ENCODE measurements around the gene MCHR1.
A peak's percentile ranks its signal among the peaks of the same experiment; 100 is the strongest.
"Not testable (repeated sequence)": the region's sequence is repeated elsewhere in the genome, so short reads cannot be mapped to it uniquely, and the experiment has no call there.

The MCHR1 gene

DNA sequence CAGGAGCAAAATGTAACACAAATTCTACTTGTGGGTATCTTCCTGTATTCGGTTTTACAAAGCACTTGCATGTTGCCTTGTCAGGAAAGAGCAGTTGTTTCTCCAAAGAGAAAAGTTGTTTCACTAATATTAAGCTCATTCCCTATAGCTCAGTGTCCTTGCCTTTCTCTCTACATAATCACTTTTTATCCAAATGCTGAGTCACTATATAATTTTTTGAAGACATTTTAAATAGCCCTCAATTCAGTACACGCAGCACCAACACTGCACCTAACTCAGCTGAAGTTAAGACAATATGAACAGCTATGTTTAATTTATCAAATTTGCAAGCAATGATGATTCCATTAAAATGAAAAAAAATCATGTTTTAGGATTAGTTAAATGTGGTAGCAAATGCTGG lies 28.2 kb upstream of the MCHR1 start:
- no peak for ATAC-seq

DNA sequence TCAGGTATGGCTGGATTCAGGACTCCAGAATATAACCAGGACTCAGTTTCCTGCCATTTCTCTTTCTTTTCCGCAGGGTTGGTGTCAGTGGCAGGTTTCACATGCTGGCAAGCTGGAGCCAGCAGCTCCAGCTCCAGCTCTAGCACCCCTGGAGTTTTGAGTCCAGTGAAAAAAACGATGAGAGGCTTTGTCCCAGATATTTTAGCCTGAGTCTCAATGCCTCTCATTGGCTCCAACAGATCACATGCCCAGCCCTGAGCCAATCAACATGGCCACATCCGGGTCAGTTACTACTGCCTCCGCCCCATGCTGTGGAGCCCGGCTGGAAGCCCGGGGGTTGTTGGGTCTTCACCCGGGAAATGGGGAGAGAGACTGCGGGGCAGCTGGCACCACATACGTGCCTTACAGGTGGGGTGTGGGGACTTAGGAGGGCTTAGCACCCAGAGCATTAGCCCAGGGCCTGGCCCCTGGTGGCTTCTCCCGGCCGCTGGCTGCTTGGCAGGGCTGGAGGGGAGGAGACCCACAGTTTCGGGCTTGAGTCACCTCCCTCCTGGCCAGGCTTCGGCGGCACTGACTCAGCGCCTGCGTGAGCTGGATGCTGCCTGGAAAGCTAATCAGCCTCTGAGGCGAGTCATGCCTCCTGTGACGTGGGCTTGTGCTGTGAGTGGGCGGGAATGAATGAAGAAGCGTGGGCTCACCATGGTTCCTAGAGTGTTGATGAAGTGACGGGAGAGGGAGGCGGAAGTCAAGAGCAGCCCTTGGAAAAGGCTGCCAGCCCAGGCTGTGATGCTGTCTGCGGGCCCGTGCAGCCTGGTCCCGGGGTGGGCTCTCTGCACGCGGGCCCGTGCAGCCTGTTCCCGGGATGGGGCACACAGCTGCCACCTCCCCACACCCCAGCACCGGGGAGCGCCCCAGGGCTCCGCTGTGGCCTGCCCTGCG lies 27.5 kb upstream of the MCHR1 start:
- peak; percentile 70 to 87 for DNase-seq
- Mint-ChIP-seq H3K4me1 (peaks cover 21% of the 10 kb centered on the region), H3K9me3 (no peaks in the 10 kb centered on the region)

More for the DNA sequence above, 28.2 kb upstream of the MCHR1 start:
- H3K9me3 Mint-ChIP-seq, result no peaks in the 10 kb centered on the region
- H3K4me1 Mint-ChIP-seq, result peaks cover 26% of the 10 kb centered on the region
- no peak overlapping the region for H3K4me3 Mint-ChIP-seq
- no peaks in the 10 kb centered on the region for H3K27me3 Mint-ChIP-seq
- no peak for DNase-seq
- no peak overlapping the region for H3K27ac Mint-ChIP-seq

DNA sequence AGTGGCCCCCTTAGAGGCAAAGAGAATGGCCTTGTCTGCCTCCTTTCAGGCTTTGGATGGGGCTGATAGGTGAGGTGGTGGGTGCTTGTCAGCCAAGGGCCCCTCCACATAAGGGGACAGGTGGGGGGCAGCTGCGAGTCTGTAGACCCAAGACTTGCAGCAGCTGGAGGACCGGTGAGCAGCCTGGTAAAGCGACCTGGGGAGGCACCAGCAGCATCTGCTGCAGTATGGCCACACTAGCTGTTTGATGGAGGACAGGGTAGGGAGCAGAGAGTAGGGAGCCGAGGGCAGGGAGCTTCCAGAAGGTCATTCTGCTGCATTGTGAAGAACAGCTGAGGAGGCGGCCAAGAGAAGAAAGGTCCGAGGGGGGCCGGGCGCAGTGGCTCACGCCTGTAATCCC lies 25.9 kb upstream of the MCHR1 start:
- no peak for ATAC-seq
- H3K4me1 Mint-ChIP-seq, result peaks cover 21% of the 10 kb centered on the region
- no peak overlapping the region for H3K4me3 Mint-ChIP-seq

More for the DNA sequence above, 27.5 kb upstream of the MCHR1 start:
- no peaks in the 10 kb centered on the region for H3K27me3 Mint-ChIP-seq
- peak overlapping the region; percentile 59 to 62 for H3K4me3 Mint-ChIP-seq
- H3K27ac Mint-ChIP-seq, result peak overlapping the region; percentile 1 to 95
- ATAC-seq, result peak; percentile 99

DNA sequence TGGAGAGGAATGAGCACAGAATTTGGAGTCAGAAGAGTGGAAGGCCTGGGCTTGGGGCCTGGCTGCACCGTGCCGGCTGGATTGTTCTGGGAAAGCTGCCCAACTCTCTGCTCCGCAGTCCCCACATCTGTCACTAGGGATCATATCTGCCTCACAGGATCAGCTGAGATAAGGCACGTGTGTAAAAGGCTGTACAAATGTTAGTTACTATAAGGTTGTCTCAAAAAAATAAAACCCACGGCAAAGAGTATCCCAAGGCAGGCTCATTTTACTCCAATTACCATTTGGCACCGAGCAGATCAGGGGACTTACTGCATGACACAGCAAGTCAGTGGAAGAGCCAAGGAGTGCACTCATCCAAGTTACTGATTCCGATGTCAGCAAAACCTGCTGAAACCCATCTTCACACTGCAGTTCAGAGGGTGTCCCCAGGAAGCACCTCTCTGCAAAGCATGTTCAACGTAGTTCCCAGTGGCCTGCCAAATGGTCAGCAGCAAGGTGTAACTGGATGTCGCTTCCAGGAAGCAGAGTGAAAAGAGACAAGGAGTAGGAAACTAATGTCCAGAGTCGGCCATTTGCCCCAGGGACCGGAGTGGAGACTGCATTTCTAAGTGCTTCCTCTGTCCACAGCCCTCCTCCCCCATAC lies 24.6 kb upstream of the MCHR1 start:
- Mint-ChIP-seq H3K4me1 (peaks cover 21% of the 10 kb centered on the region), H3K4me3 (no peak overlapping the region), H3K9me3 (no peaks in the 10 kb centered on the region), H3K27ac (no peak overlapping the region), H3K27me3 (no peaks in the 10 kb centered on the region)
- DNase-seq (no peak), ATAC-seq (no peak)

More for the DNA sequence above, 25.9 kb upstream of the MCHR1 start:
- Mint-ChIP-seq H3K27me3 (no peaks in the 10 kb centered on the region), H3K9me3 (no peaks in the 10 kb centered on the region), H3K27ac (peak overlapping the region in 1 of 2 donors; percentile 35)
- DNase-seq, result no peak

DNA sequence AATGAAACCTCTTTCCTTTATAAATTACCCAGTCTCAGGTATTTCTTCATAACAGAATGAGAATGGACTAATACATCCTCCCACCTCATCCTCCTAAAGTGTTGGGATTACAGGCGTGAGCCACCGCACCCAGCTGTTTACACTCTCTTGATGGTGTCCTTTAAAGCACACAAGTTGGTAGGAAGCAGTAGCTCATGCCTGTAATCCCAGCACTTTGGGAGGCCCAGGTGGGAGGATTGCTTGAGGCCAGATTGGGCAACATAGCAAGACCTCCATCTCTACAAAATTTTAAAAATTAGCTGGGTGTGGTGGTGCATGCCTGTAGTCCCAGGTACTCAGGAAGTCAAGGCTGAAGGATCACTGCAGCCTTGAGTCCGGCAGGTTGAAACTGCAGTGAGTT lies 23.3 kb upstream of the MCHR1 start:
- not testable (repeated sequence) for H3K9me3 Mint-ChIP-seq, H3K27ac Mint-ChIP-seq, H3K4me3 Mint-ChIP-seq, DNase-seq, H3K27me3 Mint-ChIP-seq, ATAC-seq
- H3K4me1 Mint-ChIP-seq, result peaks cover 20% of the 10 kb centered on the region

DNA sequence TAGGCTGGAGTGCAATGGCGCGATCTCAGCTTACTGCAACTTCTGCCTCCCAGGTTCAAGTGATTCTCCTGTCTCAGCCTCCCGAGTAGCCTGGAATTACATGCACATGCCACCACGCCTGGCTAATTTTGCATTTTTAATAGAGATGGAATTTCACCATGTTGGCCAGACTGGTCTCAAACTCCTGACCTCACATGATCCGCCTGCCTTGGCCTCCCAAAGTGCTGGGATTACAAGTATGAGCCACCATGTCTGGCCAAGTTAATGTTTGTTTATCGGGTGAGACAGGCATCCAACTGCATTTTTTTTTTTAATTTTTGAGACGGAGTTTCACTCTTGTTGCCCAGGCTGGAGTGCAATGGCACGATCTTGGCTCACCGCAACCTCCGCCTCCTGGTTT lies 22.6 kb upstream of the MCHR1 start:
- ATAC-seq, DNase-seq, H3K4me3 Mint-ChIP-seq, H3K9me3 Mint-ChIP-seq, H3K27me3 Mint-ChIP-seq, H3K27ac Mint-ChIP-seq: not testable (repeated sequence)
- H3K4me1 Mint-ChIP-seq, result peaks cover 13% of the 10 kb centered on the region

DNA sequence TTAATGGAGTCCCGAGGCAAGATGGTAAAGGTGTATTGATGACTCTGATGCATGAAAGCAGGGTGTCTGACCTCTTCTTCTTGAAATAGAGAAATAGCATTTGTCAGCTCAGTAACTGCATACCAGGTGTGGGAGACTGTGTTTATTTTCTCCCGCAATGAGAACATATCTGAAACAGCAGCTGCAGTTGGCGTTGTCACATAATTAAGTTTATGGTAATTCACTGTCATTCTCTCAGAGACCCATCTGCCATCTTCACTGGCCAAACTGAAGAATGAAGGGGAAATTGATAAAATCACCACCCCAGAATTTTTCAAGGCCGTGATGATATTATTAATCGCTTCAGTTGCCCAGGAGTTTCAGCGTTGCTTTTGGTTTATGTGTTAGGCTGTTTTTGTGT lies 20.1 kb upstream of the MCHR1 start:
- Mint-ChIP-seq H3K27ac (no peak overlapping the region), H3K27me3 (no peaks in the 10 kb centered on the region), H3K4me3 (no peak overlapping the region), H3K4me1 (no peaks in the 10 kb centered on the region), H3K9me3 (no peaks in the 10 kb centered on the region)
- ATAC-seq (no peak), DNase-seq (no peak)

DNA sequence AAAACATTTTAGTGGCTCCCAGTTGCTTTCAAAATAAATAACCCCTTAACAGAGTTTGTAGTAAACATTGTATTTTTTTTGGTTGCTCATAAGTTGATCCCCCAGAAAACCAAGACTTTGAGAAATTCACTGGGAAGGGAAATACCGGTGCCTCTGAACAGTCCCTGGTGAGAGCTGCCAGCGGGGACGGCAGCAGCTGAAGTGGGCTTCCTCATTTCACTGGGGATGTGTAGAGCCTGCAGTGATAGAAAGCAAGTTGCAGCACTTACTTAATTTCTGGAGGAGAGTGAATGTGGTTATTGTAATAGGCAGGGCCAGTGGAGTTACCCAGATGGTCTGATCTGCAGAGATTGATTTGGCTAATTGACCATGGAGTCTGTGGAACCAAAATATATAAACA lies 18.6 kb upstream of the MCHR1 start:
- no peaks in the 10 kb centered on the region for H3K27me3 Mint-ChIP-seq
- DNase-seq (no peak), ATAC-seq (no peak)
- no peak overlapping the region for H3K27ac Mint-ChIP-seq
- no peaks in the 10 kb centered on the region for H3K4me1 Mint-ChIP-seq
- no peak overlapping the region for H3K4me3 Mint-ChIP-seq
- no peaks in the 10 kb centered on the region for H3K9me3 Mint-ChIP-seq

DNA sequence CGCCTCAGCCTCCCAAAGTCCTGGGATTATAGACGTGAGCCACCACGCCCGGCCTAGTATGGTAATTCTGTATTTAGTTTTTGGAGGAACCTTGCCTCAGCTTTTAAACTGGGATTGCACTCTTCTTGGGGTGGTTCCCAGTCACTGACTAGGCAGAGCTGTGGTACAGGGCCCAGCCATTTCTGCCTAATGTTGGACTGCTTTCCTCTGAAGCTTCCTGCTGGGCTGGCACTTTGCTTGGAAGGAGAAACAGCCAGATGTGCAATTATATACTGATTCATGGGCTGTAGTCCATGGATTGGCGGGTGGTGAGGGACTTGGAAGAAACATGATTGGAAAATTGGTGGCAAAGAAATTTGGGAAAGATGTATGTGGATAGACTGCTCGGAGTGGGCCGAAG lies 17.6 kb upstream of the MCHR1 start:
- Mint-ChIP-seq H3K4me3 (no peak overlapping the region), H3K27ac (no peak overlapping the region), H3K4me1 (no peaks in the 10 kb centered on the region), H3K9me3 (no peaks in the 10 kb centered on the region), H3K27me3 (no peaks in the 10 kb centered on the region)
- DNase-seq (no peak), ATAC-seq (no peak)

DNA sequence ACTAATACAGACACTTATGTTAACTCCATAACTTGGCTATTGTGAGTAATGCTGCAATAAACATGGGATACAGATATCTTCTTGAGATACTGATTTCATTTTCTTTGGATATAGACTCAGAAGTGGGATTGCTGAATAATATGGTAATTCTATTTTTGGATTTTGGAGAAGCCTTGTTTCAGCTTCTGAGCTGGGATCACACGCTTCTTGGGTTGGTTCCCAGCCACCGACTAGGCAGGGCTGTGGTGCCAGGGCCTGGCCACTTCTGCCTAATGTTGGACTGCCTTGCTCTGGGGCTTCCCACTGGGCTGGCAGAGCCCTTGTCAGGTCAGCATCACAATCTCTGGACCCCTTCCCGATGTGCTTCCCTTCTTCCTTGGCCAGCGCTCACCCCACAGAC lies 14.0 kb upstream of the MCHR1 start:
- Mint-ChIP-seq H3K27ac (peak overlapping the region in 1 of 2 donors; percentile 20), H3K4me1 (peaks cover 24% of the 10 kb centered on the region), H3K27me3 (no peaks in the 10 kb centered on the region), H3K9me3 (peaks cover 5 to 6% of the 10 kb centered on the region in 2 donors), H3K4me3 (no peak overlapping the region)
- no peak for ATAC-seq
- DNase-seq, result no peak

DNA sequence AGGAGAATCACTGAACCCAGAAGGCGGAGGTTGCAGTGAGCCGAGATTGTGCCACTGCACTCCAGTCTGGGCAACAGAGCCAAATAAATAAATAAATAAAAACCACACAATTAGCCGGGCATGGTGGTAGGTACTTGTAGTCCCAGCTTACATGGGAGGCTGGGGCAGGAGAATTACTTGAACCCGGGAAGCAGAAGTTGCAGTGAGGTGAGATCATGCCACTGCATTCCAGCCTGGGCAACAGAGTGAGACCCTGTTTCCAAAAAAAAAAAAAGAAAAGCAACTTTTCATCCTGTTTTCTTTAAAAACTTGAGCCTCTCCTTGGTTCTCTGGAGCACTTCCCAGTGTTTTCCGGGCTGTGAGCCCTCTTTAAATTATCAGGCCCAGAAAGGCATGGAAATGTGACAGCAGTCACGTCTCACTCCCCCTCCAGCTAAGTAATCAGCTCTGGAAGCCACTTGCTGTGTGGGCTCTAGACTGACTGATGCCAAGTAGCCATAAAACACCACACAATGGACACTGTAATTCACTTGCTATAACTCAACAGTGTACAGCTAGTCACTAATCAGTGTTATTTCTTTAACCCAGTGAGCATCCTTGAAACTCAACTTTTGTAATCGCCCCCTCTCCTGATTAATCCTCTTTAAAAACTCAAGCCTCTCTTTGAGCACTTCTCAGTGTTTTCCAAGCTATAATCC lies 13.0 kb upstream of the MCHR1 start:
- H3K27ac Mint-ChIP-seq, result no peak overlapping the region
- H3K4me3 Mint-ChIP-seq, result no peak overlapping the region
- ATAC-seq (no peak), DNase-seq (no peak)
- H3K9me3 Mint-ChIP-seq, result peaks cover 5 to 6% of the 10 kb centered on the region in 2 donors
- H3K4me1 Mint-ChIP-seq, result peaks cover 24% of the 10 kb centered on the region
- no peaks in the 10 kb centered on the region for H3K27me3 Mint-ChIP-seq

DNA sequence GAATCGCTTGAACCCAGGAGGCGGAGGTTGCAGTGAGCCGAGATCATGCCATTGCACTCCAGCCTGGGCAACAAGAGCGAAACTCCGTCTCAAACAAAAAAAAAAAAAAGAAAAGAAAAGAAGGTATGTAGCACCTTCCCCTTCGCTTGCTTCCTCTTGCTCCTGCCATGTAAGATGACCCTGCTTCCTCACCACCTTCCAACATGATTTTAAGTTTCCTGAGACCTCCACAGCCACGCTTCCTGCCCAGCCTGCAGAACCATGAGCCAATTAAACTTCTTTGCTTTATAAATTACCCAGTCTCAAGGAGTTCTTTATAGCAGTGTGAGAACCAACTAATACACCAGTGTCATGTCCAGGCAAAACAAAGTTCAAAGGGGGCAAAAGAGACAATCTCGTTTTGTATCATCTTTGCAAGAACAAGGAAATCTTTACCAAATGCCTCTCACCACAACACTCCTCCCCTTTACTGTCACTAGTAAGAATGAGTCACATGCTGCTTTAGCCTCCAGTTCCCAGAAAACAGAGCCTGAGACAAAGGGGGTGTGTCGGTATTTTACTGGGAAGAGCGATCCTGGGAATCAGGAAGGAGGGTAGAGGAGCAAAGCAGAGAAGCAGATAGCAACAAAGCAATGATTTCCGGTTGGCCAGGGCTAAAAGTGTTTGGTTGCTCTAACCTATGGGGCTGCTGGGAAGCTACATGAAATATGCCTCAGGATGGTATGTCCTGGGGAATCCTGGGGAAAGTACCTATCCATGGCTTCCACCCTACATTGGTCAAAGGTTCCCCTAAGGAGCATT lies 10.5 kb upstream of the MCHR1 start:
- peak overlapping the region; percentile 22 to 96 for H3K27ac Mint-ChIP-seq
- peak overlapping the region; percentile 50 to 73 for H3K4me3 Mint-ChIP-seq
- H3K9me3 Mint-ChIP-seq, result peaks cover 6 to 9% of the 10 kb centered on the region in 2 donors
- H3K4me1 Mint-ChIP-seq, result peaks cover 24% of the 10 kb centered on the region
- DNase-seq, result no peak
- no peaks in the 10 kb centered on the region for H3K27me3 Mint-ChIP-seq
- peak; percentile 89 for ATAC-seq

DNA sequence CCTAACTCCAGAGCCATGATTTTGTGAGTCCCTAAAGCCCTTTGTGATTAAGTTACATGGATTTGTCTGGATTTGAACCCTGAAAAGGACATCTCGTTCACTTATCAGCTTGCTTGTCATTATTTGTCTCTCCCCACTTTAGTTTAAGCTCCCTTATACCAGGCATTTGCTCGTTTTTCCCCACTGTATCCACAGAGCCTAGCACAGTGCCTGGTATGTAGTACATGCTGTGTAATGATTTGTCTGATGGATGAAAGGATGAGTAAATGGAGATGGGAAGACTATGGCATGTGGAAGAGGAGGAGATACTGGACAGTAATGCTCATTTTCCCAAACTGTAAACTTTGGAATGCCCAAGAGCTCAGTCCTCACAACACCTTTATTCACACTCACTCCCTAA lies 9.2 kb upstream of the MCHR1 start:
- no peak for ATAC-seq

DNA sequence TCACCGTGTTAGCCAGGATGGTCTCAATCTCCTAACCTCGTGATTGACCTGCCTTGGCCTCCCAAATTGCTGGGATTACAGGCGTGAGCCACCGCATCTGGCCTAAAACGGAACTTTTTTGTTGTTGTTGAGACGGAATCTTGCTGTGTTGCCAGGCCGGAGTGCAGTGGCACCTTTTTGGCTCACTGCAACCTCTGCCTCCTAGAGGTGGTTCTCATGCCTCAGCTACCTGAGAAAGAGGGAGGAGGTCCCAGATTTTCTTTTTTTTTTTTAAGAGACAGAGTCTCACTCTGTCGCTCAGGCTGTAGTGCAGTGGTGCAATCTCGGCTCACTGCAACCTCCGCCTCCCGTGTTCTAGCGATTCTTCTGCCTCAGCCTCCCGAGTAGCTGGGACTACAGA lies 7.9 kb upstream of the MCHR1 start:
- H3K9me3 Mint-ChIP-seq, result peaks cover 6 to 9% of the 10 kb centered on the region in 2 donors
- H3K4me3 Mint-ChIP-seq, result no peak overlapping the region
- H3K27ac Mint-ChIP-seq, result peak overlapping the region in 1 of 2 donors; percentile 80
- peaks cover 24% of the 10 kb centered on the region for H3K4me1 Mint-ChIP-seq
- DNase-seq (no peak), ATAC-seq (no peak)
- H3K27me3 Mint-ChIP-seq, result no peaks in the 10 kb centered on the region

More for the DNA sequence above, 9.2 kb upstream of the MCHR1 start:
- H3K9me3 Mint-ChIP-seq, result peaks cover 6 to 9% of the 10 kb centered on the region in 2 donors
- H3K4me3 Mint-ChIP-seq, result no peak overlapping the region
- no peak for DNase-seq
- peak overlapping the region in 1 of 2 donors; percentile 52 for H3K27ac Mint-ChIP-seq
- H3K4me1 Mint-ChIP-seq, result peaks cover 24% of the 10 kb centered on the region
- no peaks in the 10 kb centered on the region for H3K27me3 Mint-ChIP-seq

DNA sequence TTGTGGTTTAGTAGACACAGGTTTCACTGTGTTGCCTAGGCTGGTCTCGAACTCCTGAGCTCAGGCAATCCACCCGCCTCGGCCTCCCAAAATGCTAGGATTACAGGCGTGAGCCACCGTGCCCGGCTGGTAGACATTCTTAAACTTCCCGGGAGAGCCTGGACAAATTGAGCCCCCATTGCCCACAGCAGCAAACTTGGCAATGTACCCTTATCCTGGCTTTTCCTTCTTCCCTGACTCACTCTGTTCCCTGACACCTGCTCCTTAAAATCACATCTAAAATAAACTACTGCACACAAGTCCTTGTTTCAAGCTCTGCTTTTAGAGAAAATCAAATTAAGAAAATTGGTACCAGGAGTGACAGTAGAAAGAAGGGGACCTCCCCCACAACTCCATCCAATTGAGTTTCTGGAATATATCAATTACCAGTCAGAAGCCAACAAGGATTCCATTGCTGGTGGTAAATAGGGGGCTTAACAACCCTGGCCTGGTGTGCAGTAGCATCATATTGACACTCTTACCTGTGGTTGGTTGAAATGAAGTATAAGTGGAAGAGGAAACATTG lies 7.4 kb upstream of the MCHR1 start:
- Mint-ChIP-seq H3K4me1 (peaks cover 24% of the 10 kb centered on the region), H3K9me3 (peaks cover 6 to 9% of the 10 kb centered on the region in 2 donors), H3K27me3 (no peaks in the 10 kb centered on the region), H3K4me3 (no peak overlapping the region), H3K27ac (peak overlapping the region in 1 of 2 donors; percentile 67)
- no peak for DNase-seq
- no peak for ATAC-seq

Data from stimulated activated naive CD8-positive, alpha-beta T cell treated with anti-CD3 and anti-CD28 coated beads, Interleukin-15, amount 100 ng/mL, for 72 hours (primary cell).